ENCODE measurements around the gene ZFAND5.

Gene ZFAND5

DNA sequence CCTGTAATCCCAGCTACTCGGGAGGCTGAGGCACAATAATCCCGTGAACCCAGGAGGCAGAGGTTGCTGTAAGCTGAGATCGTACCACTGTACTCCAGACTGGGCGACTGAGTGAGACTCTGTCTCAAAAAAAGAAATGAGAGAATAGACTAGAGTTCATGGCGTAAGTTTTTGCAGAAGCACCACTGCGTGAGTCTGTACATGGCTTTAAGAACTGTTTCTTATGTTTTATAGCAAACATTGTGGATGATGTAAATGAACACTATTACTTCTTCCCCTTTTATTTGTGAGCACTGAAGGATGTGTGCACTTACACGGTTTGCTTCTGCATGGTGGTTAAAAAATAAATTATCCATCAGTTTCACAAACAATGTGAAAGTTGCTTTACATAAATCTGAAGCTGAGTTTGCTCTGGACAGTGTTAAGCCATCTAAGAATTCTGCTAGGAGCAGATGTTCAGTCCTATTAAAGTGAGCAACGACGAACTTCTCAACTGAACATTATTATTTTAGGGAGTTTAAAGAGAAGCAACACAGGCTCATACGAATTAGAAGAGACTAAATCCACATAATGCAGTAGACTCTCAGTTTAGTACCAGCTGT is 52.5 kb downstream of the ZFAND5 start:
- peak overlapping the region; percentile 60 for H3K27ac ChIP-seq (ENCODE audit: low read depth, low read length)
- no peaks in the 10 kb centered on the region for H3K27me3 ChIP-seq (ENCODE audit: control insufficient read depth, insufficient read depth, low read length)
- H3K4me1 ChIP-seq (ENCODE audit: control insufficient read depth, insufficient read depth, low read length), result peaks cover 22% of the 10 kb centered on the region

GRCh38 chr9:72309364-72310133 is 55.5 kb downstream of the ZFAND5 start:
- H3K36me3 ChIP-seq (ENCODE audit: control insufficient read depth, insufficient read depth, low read length), result no peaks in the 10 kb centered on the region
- peaks cover 15% of the 10 kb centered on the region for H3K4me1 ChIP-seq (ENCODE audit: control insufficient read depth, insufficient read depth, low read length)
- H3K9ac ChIP-seq (ENCODE audit: low read length), result no peak overlapping the region
- H3K27ac ChIP-seq (ENCODE audit: low read depth, low read length), result no peak overlapping the region
- no peaks in the 10 kb centered on the region for H3K27me3 ChIP-seq (ENCODE audit: control insufficient read depth, insufficient read depth, low read length)
- H3K4me3 ChIP-seq (ENCODE audit: low read length), result no peak overlapping the region

More for the DNA sequence above, 52.5 kb downstream of the ZFAND5 start:
- H3K9ac ChIP-seq (ENCODE audit: low read length), result no peak overlapping the region
- H3K36me3 ChIP-seq (ENCODE audit: control insufficient read depth, insufficient read depth, low read length), result no peaks in the 10 kb centered on the region
- no peak overlapping the region for H3K4me3 ChIP-seq (ENCODE audit: low read length)

GRCh38 chr9:72306761-72307160 is 58.2 kb downstream of the ZFAND5 start:
- H3K9ac ChIP-seq (ENCODE audit: low read length), result no peak overlapping the region
- no peaks in the 10 kb centered on the region for H3K36me3 ChIP-seq (ENCODE audit: control insufficient read depth, insufficient read depth, low read length)
- no peak overlapping the region for H3K4me3 ChIP-seq (ENCODE audit: low read length)
- H3K4me1 ChIP-seq (ENCODE audit: control insufficient read depth, insufficient read depth, low read length), result peaks cover 9% of the 10 kb centered on the region
- H3K27me3 ChIP-seq (ENCODE audit: control insufficient read depth, insufficient read depth, low read length), result no peaks in the 10 kb centered on the region
- H3K27ac ChIP-seq (ENCODE audit: low read depth, low read length), result no peak overlapping the region

DNA sequence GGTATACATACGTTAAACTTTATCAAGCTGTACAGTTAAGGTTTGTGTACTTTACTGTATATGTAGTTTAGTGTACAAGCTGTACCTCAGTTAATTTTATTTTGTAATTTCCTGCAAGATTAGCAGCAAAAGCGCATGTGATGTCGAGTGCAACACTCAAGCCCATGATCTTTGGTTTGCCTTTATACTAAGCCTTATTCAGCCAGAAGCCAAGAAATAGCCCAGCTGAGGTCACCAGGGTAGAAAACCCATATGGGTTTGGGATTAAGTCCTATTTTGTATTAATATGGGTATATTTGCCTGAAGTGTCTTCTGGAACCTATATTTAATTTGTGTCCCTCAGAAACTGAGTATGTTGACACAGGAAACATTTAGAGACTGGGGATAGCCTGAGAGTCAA is 59.3 kb downstream of the ZFAND5 start:
- H3K4me3 ChIP-seq (ENCODE audit: low read length), result peak overlapping the region; percentile 57
- H3K27ac ChIP-seq (ENCODE audit: low read depth, low read length), result peak overlapping the region; percentile 73
- no peaks in the 10 kb centered on the region for H3K27me3 ChIP-seq (ENCODE audit: control insufficient read depth, insufficient read depth, low read length)
- no peaks in the 10 kb centered on the region for H3K36me3 ChIP-seq (ENCODE audit: control insufficient read depth, insufficient read depth, low read length)
- H3K9ac ChIP-seq (ENCODE audit: low read length), result peak overlapping the region; percentile 58
- peaks cover 9% of the 10 kb centered on the region for H3K4me1 ChIP-seq (ENCODE audit: control insufficient read depth, insufficient read depth, low read length)

- H3K36me3 ChIP-seq (ENCODE audit: control insufficient read depth, insufficient read depth, low read length), result no peaks in the 10 kb centered on the region
- H3K4me3 ChIP-seq (ENCODE audit: low read length), result peak overlapping the region; percentile 57
- H3K9ac ChIP-seq (ENCODE audit: low read length), result no peak overlapping the region
- no peaks in the 10 kb centered on the region for H3K27me3 ChIP-seq (ENCODE audit: control insufficient read depth, insufficient read depth, low read length)
- H3K4me1 ChIP-seq (ENCODE audit: control insufficient read depth, insufficient read depth, low read length), result peaks cover 9% of the 10 kb centered on the region
- H3K27ac ChIP-seq (ENCODE audit: low read depth, low read length), result peak overlapping the region; percentile 92
These were observed 59.9 kb downstream of the ZFAND5 start for GRCh38 chr9:72305102-72305546.

GRCh38 chr9:72304538-72304937 is 60.5 kb downstream of the ZFAND5 start:
- Histone ChIP-seq H3K27ac (ENCODE audit: low read depth, low read length) (peak overlapping the region; percentile 92), H3K27me3 (ENCODE audit: control insufficient read depth, insufficient read depth, low read length) (no peaks in the 10 kb centered on the region), H3K36me3 (ENCODE audit: control insufficient read depth, insufficient read depth, low read length) (no peaks in the 10 kb centered on the region), H3K9ac (ENCODE audit: low read length) (peak overlapping the region; percentile 26), H3K4me1 (ENCODE audit: control insufficient read depth, insufficient read depth, low read length) (peaks cover 9% of the 10 kb centered on the region), H3K4me3 (ENCODE audit: low read length) (peak overlapping the region; percentile 51)

All from rectal smooth muscle tissue (tissue), 1 donor.